ENCODE results near the gene RPS16. TPM values are rescaled to one million over a fixed set of nuclear protein-coding genes. Genes with fewer than 3 reads are reported as not detected.

Gene RPS16
- total and polyA plus RNA-seq, 9 of the 15 experiments (the other 6 are each of a cell fraction or from before 2014, with no cell fraction given) = 82.6 to 3,671 (median 2,204) TPM

DNA sequence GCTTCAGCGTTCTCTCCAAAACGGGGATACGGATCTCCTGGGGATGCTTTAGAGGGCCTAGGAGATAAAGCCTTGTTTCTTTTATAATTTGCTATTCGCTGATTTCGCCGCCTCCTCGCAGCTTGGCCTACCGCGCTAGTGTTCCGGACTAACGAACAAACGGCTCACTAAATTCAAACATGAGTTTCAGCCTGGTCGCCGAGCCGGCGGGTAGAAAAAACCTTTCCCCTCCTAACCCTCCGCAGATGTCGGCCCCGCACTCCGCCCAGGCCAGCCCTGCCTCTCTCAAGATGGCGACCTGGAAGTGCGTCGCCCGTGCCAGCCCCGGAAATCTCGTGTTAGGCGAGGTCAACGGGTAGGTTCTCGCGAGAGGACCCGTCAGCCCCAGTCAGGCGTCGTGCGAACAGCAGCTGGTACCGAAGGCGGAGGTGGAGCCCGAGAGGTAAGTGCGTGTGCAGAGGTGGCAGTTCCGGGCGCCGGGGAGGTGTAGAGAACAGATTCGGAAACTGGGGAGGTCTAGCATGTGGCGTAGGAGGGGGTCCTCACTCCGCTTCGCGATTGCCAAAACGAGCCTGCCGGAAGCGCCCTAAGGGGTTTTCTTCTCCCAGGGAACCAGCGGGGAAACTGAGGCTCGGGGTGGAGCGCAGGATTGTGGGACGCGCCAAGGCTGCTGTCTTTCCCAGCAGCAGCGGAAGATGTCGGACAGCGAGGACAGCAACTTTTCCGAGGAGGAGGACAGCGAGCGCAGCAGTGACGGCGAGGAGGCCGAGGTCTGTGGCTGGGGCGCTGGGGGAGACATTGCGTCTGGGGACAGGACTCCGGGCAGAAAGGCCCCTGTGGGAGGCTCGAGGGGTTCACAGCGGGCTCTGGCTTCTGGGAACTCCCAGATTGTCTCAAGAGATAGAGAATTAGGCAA, 9.7 kb upstream of the RPS16 start, which contains the start of gene SUPT5H (continued):
- 0 out of 2 replicates have a peak, but pooled peaks have one; percentile 19 for TF ChIP-seq FOSL1 (tag; conservative IDR thresholded peaks at IDR 0.05)
- TF ChIP-seq, protein P1, sequence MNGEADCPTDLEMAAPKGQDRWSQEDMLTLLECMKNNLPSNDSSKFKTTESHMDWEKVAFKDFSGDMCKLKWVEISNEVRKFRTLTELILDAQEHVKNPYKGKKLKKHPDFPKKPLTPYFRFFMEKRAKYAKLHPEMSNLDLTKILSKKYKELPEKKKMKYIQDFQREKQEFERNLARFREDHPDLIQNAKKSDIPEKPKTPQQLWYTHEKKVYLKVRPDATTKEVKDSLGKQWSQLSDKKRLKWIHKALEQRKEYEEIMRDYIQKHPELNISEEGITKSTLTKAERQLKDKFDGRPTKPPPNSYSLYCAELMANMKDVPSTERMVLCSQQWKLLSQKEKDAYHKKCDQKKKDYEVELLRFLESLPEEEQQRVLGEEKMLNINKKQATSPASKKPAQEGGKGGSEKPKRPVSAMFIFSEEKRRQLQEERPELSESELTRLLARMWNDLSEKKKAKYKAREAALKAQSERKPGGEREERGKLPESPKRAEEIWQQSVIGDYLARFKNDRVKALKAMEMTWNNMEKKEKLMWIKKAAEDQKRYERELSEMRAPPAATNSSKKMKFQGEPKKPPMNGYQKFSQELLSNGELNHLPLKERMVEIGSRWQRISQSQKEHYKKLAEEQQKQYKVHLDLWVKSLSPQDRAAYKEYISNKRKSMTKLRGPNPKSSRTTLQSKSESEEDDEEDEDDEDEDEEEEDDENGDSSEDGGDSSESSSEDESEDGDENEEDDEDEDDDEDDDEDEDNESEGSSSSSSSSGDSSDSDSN (IDR thresholded peaks at IDR 0.05; ENCODE audit: borderline replicate concordance in 1 of 2, low read depth in 2 of 2, low read length in 2 of 2) = peak in 1 of 2 experiments; percentile 57; a peak in 1 of 4 replicates
- TF ChIP-seq HDAC8 (tag; IDR thresholded peaks at IDR 0.05) = 0 out of 2 replicates have a peak, but pooled peaks have one; percentile 34
- TF ChIP-seq, protein P2, sequence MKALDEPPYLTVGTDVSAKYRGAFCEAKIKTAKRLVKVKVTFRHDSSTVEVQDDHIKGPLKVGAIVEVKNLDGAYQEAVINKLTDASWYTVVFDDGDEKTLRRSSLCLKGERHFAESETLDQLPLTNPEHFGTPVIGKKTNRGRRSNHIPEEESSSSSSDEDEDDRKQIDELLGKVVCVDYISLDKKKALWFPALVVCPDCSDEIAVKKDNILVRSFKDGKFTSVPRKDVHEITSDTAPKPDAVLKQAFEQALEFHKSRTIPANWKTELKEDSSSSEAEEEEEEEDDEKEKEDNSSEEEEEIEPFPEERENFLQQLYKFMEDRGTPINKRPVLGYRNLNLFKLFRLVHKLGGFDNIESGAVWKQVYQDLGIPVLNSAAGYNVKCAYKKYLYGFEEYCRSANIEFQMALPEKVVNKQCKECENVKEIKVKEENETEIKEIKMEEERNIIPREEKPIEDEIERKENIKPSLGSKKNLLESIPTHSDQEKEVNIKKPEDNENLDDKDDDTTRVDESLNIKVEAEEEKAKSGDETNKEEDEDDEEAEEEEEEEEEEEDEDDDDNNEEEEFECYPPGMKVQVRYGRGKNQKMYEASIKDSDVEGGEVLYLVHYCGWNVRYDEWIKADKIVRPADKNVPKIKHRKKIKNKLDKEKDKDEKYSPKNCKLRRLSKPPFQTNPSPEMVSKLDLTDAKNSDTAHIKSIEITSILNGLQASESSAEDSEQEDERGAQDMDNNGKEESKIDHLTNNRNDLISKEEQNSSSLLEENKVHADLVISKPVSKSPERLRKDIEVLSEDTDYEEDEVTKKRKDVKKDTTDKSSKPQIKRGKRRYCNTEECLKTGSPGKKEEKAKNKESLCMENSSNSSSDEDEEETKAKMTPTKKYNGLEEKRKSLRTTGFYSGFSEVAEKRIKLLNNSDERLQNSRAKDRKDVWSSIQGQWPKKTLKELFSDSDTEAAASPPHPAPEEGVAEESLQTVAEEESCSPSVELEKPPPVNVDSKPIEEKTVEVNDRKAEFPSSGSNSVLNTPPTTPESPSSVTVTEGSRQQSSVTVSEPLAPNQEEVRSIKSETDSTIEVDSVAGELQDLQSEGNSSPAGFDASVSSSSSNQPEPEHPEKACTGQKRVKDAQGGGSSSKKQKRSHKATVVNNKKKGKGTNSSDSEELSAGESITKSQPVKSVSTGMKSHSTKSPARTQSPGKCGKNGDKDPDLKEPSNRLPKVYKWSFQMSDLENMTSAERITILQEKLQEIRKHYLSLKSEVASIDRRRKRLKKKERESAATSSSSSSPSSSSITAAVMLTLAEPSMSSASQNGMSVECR (CRISPR knock-in tag; IDR thresholded peaks at IDR 0.05) = peak; percentile 94; the same call in 1 of the 2 replicates
- no peak for TF ChIP-seq NFYB (IDR thresholded peaks at IDR 0.05; ENCODE audit: extremely low read depth, insufficient read length)
- TF ChIP-seq PHB (CRISPR knock-in tag; IDR thresholded peaks at IDR 0.05) = 0 out of 2 replicates have a peak, but pooled peaks have one; percentile 24
- TF ChIP-seq ZNF830 (CRISPR knock-in tag; IDR thresholded peaks at IDR 0.05) = 0 out of 2 replicates have a peak, but pooled peaks have one; percentile 64
- TF ChIP-seq YBX1 (IDR thresholded peaks at IDR 0.05) = no peak
- peak; percentile 97 for TF ChIP-seq RBFOX2 (IDR thresholded peaks at IDR 0.05; ENCODE audit: low read depth, low read length)
- 0 out of 2 replicates have a peak, but pooled peaks have one; percentile 62 for TF ChIP-seq CBX1 (IDR thresholded peaks at IDR 0.05; ENCODE audit: low read depth)
- TF ChIP-seq POLR3A (IDR thresholded peaks at IDR 0.05; ENCODE audit: borderline replicate concordance, extremely low read depth, insufficient read depth, insufficient read length) = no peak
- TF ChIP-seq ESRRB (CRISPR knock-in tag; IDR thresholded peaks at IDR 0.05; ENCODE audit: borderline replicate concordance) = no peak
- TF ChIP-seq EP300 (IDR thresholded peaks at IDR 0.05; ENCODE audit: low read length) = peak; percentile 41; the same call in 1 of the 2 replicates
- TF ChIP-seq HDGF (IDR thresholded peaks at IDR 0.05) = no peak
- TF ChIP-seq GTF2A2 (tag; IDR thresholded peaks at IDR 0.05) = no peak
- TF ChIP-seq STAT5A (IDR thresholded peaks at IDR 0.05; ENCODE audit: borderline replicate concordance, low read length) = no peak
- TF ChIP-seq, protein P3, sequence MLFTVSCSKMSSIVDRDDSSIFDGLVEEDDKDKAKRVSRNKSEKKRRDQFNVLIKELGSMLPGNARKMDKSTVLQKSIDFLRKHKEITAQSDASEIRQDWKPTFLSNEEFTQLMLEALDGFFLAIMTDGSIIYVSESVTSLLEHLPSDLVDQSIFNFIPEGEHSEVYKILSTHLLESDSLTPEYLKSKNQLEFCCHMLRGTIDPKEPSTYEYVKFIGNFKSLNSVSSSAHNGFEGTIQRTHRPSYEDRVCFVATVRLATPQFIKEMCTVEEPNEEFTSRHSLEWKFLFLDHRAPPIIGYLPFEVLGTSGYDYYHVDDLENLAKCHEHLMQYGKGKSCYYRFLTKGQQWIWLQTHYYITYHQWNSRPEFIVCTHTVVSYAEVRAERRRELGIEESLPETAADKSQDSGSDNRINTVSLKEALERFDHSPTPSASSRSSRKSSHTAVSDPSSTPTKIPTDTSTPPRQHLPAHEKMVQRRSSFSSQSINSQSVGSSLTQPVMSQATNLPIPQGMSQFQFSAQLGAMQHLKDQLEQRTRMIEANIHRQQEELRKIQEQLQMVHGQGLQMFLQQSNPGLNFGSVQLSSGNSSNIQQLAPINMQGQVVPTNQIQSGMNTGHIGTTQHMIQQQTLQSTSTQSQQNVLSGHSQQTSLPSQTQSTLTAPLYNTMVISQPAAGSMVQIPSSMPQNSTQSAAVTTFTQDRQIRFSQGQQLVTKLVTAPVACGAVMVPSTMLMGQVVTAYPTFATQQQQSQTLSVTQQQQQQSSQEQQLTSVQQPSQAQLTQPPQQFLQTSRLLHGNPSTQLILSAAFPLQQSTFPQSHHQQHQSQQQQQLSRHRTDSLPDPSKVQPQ (CRISPR knock-in tag; IDR thresholded peaks at IDR 0.05; ENCODE audit: borderline replicate concordance) = no peak

All from K562 (cell line).